Measurements from ENCODE around the gene RELN. TPM values are rescaled to one million over a fixed set of nuclear protein-coding genes. Genes with fewer than 3 reads are reported as not detected.

Gene RELN
- total RNA-seq, 4 donors from 2014 or later, result 2.5 to 10.1 (median 6.5) TPM

GRCh38 chr7:103995554-103995953 is 6.1 kb upstream of the RELN start:
- no peak for TF ChIP-seq EP300 (IDR thresholded peaks at IDR 0.05)
- no peak for TF ChIP-seq CTCF (IDR thresholded peaks at IDR 0.05)
- no peak for TF ChIP-seq POLR2AphosphoS5 (IDR thresholded peaks at IDR 0.05)
- TF ChIP-seq POLR2A (IDR thresholded peaks at IDR 0.05; ENCODE audit: low read depth), result no peak
- no peak overlapping the region for H3K27ac ChIP-seq (replicated peaks in 1 of 4)
- H3K27me3 ChIP-seq, result peaks cover 0 to 13% (median 5%) of the 10 kb centered on the region in 4 donors
- H3K4me1 ChIP-seq, result peaks cover under 1 to 5% (median 2%) of the 10 kb centered on the region in 4 donors
- H3K4me3 ChIP-seq, result no peak overlapping the region
- H3K36me3 ChIP-seq, result no peaks in the 10 kb centered on the region
- no peaks in the 10 kb centered on the region for H3K9me3 ChIP-seq
- intact Hi-C loops (cut with DNase I), result no loop called here
- DNase-seq (ENCODE audit: extremely low spot score), result no peak

GRCh38 chr7:103993551-103993950 is 4.1 kb upstream of the RELN start:
- Histone ChIP-seq H3K4me1 (peaks cover 16 to 26% (median 19%) of the 10 kb centered on the region in 4 donors), H3K36me3 (no peaks in the 10 kb centered on the region), H3K27ac (replicated peaks in 1 of 4) (no peak overlapping the region), H3K9me3 (no peaks in the 10 kb centered on the region), H3K4me3 (no peak overlapping the region), H3K27me3 (peaks cover 4 to 33% (median 21%) of the 10 kb centered on the region in 4 donors)
- WGBS, result 88% methylated on average over 1 of the region's 1 CpG
- DNase-seq (ENCODE audit: extremely low spot score), result no peak
- no peak for TF ChIP-seq POLR2A (IDR thresholded peaks at IDR 0.05; ENCODE audit: low read depth)
- TF ChIP-seq CTCF (IDR thresholded peaks at IDR 0.05), result no peak
- no peak for TF ChIP-seq POLR2AphosphoS5 (IDR thresholded peaks at IDR 0.05)
- no peak for TF ChIP-seq EP300 (IDR thresholded peaks at IDR 0.05)
- intact Hi-C loops (cut with DNase I), result no loop called here

- TF ChIP-seq POLR2A (IDR thresholded peaks at IDR 0.05; ENCODE audit: low read depth) (no peak), EP300 (IDR thresholded peaks at IDR 0.05) (no peak), POLR2AphosphoS5 (IDR thresholded peaks at IDR 0.05) (no peak), CTCF (IDR thresholded peaks at IDR 0.05) (no peak)
- Histone ChIP-seq H3K27me3 (peaks cover 4 to 46% (median 28%) of the 10 kb centered on the region in 4 donors), H3K27ac (replicated peaks in 1 of 4) (no peak overlapping the region), H3K4me1 (peaks cover 18 to 27% (median 21%) of the 10 kb centered on the region in 4 donors), H3K9me3 (no peaks in the 10 kb centered on the region), H3K36me3 (no peaks in the 10 kb centered on the region), H3K4me3 (no peak overlapping the region)
- 60% methylated on average over 2 of the region's 2 CpGs for WGBS
- intact Hi-C loops (cut with DNase I), result no loop called here
- DNase-seq (ENCODE audit: extremely low spot score), result no peak
These were observed 1.9 kb upstream of the RELN start for GRCh38 chr7:103991406-103991805.

GRCh38 chr7:103990991-103991390 is 1.5 kb upstream of the RELN start:
- Histone ChIP-seq H3K4me1 (peaks cover 18 to 27% (median 21%) of the 10 kb centered on the region in 4 donors), H3K27ac (replicated peaks in 1 of 4) (no peak overlapping the region), H3K4me3 (peak overlapping the region; percentile 50 to 62 (median 55)), H3K36me3 (no peaks in the 10 kb centered on the region), H3K9me3 (no peaks in the 10 kb centered on the region), H3K27me3 (peaks cover 4 to 46% (median 28%) of the 10 kb centered on the region in 4 donors)
- TF ChIP-seq POLR2A (IDR thresholded peaks at IDR 0.05; ENCODE audit: low read depth) (no peak), CTCF (IDR thresholded peaks at IDR 0.05) (no peak), POLR2AphosphoS5 (IDR thresholded peaks at IDR 0.05) (no peak), EP300 (IDR thresholded peaks at IDR 0.05) (no peak)
- 61% methylated on average over 4 of the region's 4 CpGs for WGBS
- intact Hi-C loops (cut with DNase I), result no loop called here
- no peak for DNase-seq (ENCODE audit: extremely low spot score)
